K562 (cell line): ENCODE results near the gene SLC9B2. TPM values are rescaled to one million over a fixed set of nuclear protein-coding genes. Genes with fewer than 3 reads are reported as not detected.

Experiments
- BRD4 ChIP-seq: fragments of 200-600 bp; sonication (generic); IDR thresholded peaks from 2 replicates; pipeline ENCODE4 v1.6.1; 2017; ENCODE audit warnings: inconsistent platforms
- CUX1 ChIP-seq: fragments of 200-800 bp; sonication (Bioruptor generic); IDR thresholded peaks from 2 replicates; pipeline ENCODE4 v1.6.1; 2016; ENCODE audit warnings: missing genetic modification characterization, missing compliant biosample characterization
- GTF3C2 ChIP-seq: IDR thresholded peaks from 3 replicates; pipeline ENCODE4 v1.6.1; 2011; ENCODE audit warnings: borderline replicate concordance, mild to moderate bottlenecking, moderate library complexity; ENCODE audit not compliant: insufficient read length; ENCODE audit errors: extremely low read depth
- HNRNPLL ChIP-seq: fragments of 200-400 bp; formaldehyde crosslinking; IDR thresholded peaks from 2 replicates; pipeline ENCODE4 v1.6.1; 2017; ENCODE audit warnings: low read length, low read depth, mild to moderate bottlenecking; ENCODE audit not compliant: poor library complexity, severe bottlenecking
- THRA ChIP-seq: fragments of 450-650 bp; IDR thresholded peaks from 2 replicates; pipeline ENCODE4 v1.6.1; 2017; ENCODE audit warnings: mild to moderate bottlenecking, moderate library complexity
- ZFX ChIP-seq: sonication (generic); formaldehyde crosslinking; IDR thresholded peaks from 2 replicates; pipeline ENCODE4 v1.8.0; 2022; ENCODE audit warnings: mild to moderate bottlenecking, missing genetic modification reagents, moderate library complexity
- ZNF277 ChIP-seq: fragments of 250-450 bp; sonication (Bioruptor Pico); IDR thresholded peaks from 2 replicates; pipeline ENCODE4 v1.8.0; 2022; ENCODE audit warnings: inconsistent platforms, mild to moderate bottlenecking, moderate library complexity, borderline replicate concordance
- polyA plus RNA-seq, 8 experiments: library from polyadenylated mRNA; depleted of rRNA in 4 of 8; stranded (reverse) in 5 of 8; unstranded in 3 of 8; fragments of >200 nt; fragmentation: Nextera tagmentation in 2 of 8; fragmentation: Illumina TruSeq in 1 of 8; extraction: Ambion mirVana in 2 of 8; extraction: Trizol in 1 of 8; gene quantifications; 2 replicates each; pipeline versions ENCODE4 v1.2.1 to v1.2.3, GENCODE V29; 2011 to 2014; ENCODE audit warnings: inconsistent platforms in 1 of 8, missing spikeins in 1 of 8
- total RNA-seq, 7 experiments: library from RNA; depleted of rRNA in 6 of 7; stranded (reverse); fragments of >200 nt in 6 of 7; fragmentation: Illumina TruSeq in 2 of 7; extraction: Trizol in 2 of 7; gene quantifications; 2 replicates each; pipeline versions ENCODE4 v1.2.1 to v1.2.3, GENCODE V29; 2011 to 2021; ENCODE audit warnings: low replicate concordance in 1 of 7

SLC9B2 gene
- total and polyA plus RNA-seq, 9 of the 15 experiments (the other 6 are each of a cell fraction or from before 2014, with no cell fraction given) = 6.6 to 14.6 (median 11.4) TPM

- no peak for TF ChIP-seq GTF3C2
- no peak for TF ChIP-seq HNRNPLL
- no peak for TF ChIP-seq THRA
- TF ChIP-seq BRD4 = no peak
- no peak for TF ChIP-seq ZNF277 (CRISPR knock-in tag)
- TF ChIP-seq CUX1 (CRISPR knock-in tag) = no peak
- no peak for TF ChIP-seq ZFX (CRISPR knock-in tag)
These were observed 15.7 kb upstream of the SLC9B2 start (continued) for GRCh38 chr4:103092245-103092644.
